ENCODE measurements around the gene CAPN1. TPM values are rescaled to one million over a fixed set of nuclear protein-coding genes. Genes with fewer than 3 reads are reported as not detected.
"Not testable (repeated sequence)": the region's sequence is repeated elsewhere in the genome, so short reads cannot be mapped to it uniquely, and the experiment has no call there.

The CAPN1 gene
- total and polyA plus RNA-seq, 11 donors, result 67.8 to 139 (median 86.1) TPM

GRCh38 chr11:65227879-65228278, 46.2 kb downstream of the CAPN1 start:
- intact Hi-C loops (cut with DNase I), result no loop called here
- WGBS, 4 donors, result 78 to 85% (median 83%) methylated on average over 2 of the region's 2 CpGs
- H3K9me3 ChIP-seq, result peaks cover 0 to 5% (median 0%) of the 10 kb centered on the region in 12 donors
- H3K4me1 ChIP-seq, result peaks cover 0 to 18% (median 13%) of the 10 kb centered on the region in 12 donors
- no peak for ATAC-seq
- H3K27me3 ChIP-seq, result peaks cover 0 to 6% (median 0%) of the 10 kb centered on the region in 9 donors
- TF ChIP-seq, protein P1, sequence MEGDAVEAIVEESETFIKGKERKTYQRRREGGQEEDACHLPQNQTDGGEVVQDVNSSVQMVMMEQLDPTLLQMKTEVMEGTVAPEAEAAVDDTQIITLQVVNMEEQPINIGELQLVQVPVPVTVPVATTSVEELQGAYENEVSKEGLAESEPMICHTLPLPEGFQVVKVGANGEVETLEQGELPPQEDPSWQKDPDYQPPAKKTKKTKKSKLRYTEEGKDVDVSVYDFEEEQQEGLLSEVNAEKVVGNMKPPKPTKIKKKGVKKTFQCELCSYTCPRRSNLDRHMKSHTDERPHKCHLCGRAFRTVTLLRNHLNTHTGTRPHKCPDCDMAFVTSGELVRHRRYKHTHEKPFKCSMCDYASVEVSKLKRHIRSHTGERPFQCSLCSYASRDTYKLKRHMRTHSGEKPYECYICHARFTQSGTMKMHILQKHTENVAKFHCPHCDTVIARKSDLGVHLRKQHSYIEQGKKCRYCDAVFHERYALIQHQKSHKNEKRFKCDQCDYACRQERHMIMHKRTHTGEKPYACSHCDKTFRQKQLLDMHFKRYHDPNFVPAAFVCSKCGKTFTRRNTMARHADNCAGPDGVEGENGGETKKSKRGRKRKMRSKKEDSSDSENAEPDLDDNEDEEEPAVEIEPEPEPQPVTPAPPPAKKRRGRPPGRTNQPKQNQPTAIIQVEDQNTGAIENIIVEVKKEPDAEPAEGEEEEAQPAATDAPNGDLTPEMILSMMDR (IDR thresholded peaks at IDR 0.05), result no peak
- TF ChIP-seq POLR2A (IDR thresholded peaks at IDR 0.05), result no peak
- no peak overlapping the region for H3K27ac ChIP-seq
- no peak for DNase-seq
- no peaks in the 10 kb centered on the region for H3K36me3 ChIP-seq
- no peak overlapping the region for H3K4me3 ChIP-seq

GRCh38 chr11:65236194-65237059, 54.7 kb downstream of the CAPN1 start:
- TF ChIP-seq POLR2A (IDR thresholded peaks at IDR 0.05), result no peak
- TF ChIP-seq, protein P1 (IDR thresholded peaks at IDR 0.05), result no peak
- H3K27me3 ChIP-seq, result no peaks in the 10 kb centered on the region
- H3K27ac ChIP-seq, result no peak overlapping the region
- 79 to 85% (median 80%) methylated on average over 8 to 23 of the region's 23 CpGs for WGBS, 4 donors
- intact Hi-C loops (cut with DNase I), result no loop called here
- H3K9me3 ChIP-seq, result no peaks in the 10 kb centered on the region
- ATAC-seq, result no peak
- no peaks in the 10 kb centered on the region for H3K36me3 ChIP-seq
- no peak overlapping the region for H3K4me3 ChIP-seq
- no peak for DNase-seq
- no peaks in the 10 kb centered on the region for H3K4me1 ChIP-seq

- H3K9me3 ChIP-seq; ATAC-seq; H3K27ac ChIP-seq; intact Hi-C loops (cut with DNase I); DNase-seq; H3K27me3 ChIP-seq; H3K36me3 ChIP-seq; H3K4me3 ChIP-seq; H3K4me1 ChIP-seq: not testable (repeated sequence)
- WGBS, 4 donors, result 64 to 84% (median 76%) methylated on average over 4 to 6 of the region's 6 CpGs
These were observed 56.6 kb downstream of the CAPN1 start for GRCh38 chr11:65238302-65238701.

DNA sequence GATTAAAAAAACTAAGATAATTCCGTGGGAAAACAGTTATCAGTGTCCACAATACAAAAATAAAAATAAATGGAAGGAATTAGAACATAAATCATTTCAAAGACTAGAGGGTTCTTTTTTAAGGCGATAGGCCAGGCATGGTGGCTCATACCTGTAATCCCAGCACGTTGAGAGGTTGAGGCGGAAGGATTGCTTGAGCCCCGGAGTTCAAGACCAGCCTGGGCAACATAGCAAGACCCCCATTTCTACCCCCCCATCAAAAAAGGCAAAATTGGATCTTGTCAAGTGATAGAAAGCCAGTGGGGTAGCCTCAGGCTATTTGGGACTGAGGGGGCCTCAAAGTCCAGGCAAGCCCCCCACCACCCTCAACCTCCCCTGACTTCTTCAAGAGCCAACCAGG, 59.4 kb downstream of the CAPN1 start:
- no peaks in the 10 kb centered on the region for H3K4me1 ChIP-seq
- ATAC-seq, result no peak
- H3K27ac ChIP-seq, result no peak overlapping the region
- TF ChIP-seq POLR2A (IDR thresholded peaks at IDR 0.05), result no peak
- TF ChIP-seq, protein P1 (IDR thresholded peaks at IDR 0.05), result no peak
- WGBS, 4 donors, result 58 to 79% (median 63%) methylated on average over 5 of the region's 5 CpGs
- no peaks in the 10 kb centered on the region for H3K9me3 ChIP-seq
- no peak overlapping the region for H3K4me3 ChIP-seq
- DNase-seq, result no peak
- no peaks in the 10 kb centered on the region for H3K36me3 ChIP-seq
- H3K27me3 ChIP-seq, result no peaks in the 10 kb centered on the region
- intact Hi-C loops (cut with DNase I), result no loop called here

All from heart left ventricle (tissue), 16 donors.